Measurements from ENCODE around the gene NCKAP5.

NCKAP5 gene

DNA sequence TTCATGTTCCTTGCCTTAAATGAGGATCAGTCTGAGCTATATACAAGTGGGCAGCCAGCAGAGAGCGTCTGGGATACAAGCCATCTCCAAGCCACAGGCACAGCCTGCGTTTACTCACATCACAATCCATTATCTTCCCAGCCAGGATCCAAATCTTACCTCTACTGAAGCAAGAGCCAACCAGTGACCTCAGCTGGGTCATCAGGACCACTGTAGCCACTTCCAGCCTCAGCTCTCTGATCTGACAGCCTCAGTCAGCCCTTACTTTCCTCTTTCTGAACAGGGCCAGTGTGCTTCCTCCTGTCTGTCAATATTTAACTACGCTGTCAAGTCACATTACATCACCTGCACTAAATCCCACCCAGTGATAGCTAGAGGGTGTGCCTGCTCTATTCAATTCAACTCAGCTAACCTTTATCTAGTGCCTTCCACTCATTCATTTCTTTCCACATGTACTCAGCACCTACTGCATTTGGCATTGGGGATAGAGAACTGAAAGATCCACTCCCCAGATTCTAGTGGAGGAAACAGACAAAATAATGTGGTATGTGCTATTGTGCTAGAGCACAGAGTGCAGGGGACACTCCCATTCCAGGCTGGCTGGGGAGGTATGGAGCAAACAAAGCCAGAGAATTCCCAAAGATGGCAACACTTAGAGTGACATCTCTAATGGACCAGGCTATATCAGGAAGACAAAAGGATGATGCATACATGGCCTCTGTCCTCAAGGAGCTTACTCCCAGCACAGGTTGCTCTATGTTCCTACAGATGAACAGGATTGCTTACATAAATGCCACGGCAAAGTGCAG lies 146.5 kb downstream of the NCKAP5 start:
- no peak for DNase-seq (ENCODE audit: low spot score)

- DNase-seq (ENCODE audit: low spot score): no peak
Observed at GRCh38 chr2:133420788-133421187, 147.5 kb downstream of the NCKAP5 start.

DNA sequence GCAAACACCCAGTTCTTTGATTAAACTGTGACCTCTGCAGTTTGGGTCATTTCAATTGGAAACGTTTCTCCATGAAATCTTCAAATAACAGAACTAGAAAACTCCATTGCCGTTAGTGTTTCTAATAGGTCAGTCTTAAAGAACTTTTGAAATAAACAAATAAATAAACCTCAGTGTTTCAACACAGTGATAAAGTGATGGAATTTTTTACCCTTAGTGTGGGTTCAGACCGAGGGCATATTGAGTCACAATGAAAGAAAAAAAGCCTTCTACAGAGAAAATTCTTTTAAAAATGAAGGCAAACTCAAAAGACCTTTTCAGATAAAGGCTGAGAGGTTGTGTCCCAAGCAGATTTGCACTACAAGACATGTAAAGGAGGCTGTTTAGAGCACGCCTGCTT lies 149.6 kb downstream of the NCKAP5 start:
- DNase-seq (ENCODE audit: low spot score): no peak

GRCh38 chr2:133418021-133418420 lies 150.2 kb downstream of the NCKAP5 start:
- DNase-seq (ENCODE audit: low spot score): no peak

- DNase-seq (ENCODE audit: low spot score): no peak
Observed at GRCh38 chr2:133417415-133417814, 150.8 kb downstream of the NCKAP5 start.

DNA sequence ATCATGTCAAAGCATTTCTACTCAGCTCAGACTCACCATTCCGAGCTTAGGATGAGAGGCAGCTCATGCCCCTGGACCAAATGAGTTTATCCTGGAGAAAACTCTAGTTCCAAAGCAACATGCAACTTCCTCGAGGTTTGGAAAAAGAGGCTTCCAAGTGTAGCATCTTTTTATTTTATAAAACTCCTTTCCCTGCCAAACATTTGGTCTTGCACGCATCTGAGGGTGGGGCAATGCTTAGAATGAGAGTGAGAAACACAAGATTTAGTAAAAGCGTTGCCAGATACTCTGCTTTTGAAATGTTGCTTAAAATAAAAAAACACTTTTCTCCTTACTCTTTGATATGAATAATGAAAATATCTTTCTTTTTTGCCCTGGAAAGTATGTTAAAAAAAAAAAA lies 151.5 kb downstream of the NCKAP5 start:
- DNase-seq (ENCODE audit: low spot score): no peak

DNA sequence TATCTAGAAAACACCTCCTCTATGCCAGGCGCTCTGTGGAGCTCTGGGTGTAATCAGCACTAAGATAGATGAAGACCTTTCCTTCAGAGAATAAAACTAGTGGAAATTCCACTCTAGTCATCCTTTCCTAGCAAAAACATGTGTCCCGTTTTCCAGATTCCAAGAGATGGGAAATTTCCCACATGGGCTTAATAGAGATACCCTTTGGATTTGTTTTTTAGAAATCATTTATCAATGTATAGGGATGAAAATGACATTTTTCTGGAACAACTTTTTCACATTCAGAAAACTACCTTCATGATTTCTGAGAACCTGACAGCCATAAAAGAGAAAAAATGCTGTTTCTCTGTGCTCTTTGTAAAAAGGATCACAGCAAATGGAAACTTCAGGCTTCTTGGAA lies 152.1 kb downstream of the NCKAP5 start:
- DNase-seq (ENCODE audit: low spot score): no peak

DNA sequence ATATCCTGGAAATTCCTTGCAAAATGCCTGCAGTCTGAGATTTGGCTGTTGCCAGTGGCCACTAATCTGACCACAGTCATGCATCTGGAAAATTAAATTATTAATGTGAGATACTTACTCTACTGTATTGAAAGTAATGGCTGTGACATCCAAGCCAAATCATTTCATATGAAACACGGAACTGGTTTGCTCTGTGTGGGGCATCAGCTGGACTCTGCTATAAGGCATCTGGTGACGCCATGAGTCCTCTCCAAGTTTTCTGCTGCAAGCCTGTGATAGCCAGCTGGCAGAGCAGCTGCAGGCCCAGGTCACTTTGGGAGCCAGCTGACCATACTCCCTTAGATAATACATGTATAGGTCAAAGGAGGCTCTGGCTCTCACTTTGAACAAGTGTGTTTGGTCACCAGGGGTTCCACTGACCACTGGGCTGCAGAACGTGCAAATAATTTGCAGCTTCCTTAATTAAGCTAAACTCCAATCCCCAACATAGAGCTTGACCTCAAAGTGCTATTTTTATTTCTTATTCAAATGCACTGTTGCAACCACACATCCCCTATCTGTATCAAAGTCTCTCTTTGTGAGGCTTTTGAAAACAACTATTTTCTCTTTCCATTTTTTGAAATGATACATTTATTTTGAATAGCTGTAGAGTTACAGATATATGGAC lies 152.9 kb downstream of the NCKAP5 start:
- DNase-seq (ENCODE audit: low spot score): no peak

DNA sequence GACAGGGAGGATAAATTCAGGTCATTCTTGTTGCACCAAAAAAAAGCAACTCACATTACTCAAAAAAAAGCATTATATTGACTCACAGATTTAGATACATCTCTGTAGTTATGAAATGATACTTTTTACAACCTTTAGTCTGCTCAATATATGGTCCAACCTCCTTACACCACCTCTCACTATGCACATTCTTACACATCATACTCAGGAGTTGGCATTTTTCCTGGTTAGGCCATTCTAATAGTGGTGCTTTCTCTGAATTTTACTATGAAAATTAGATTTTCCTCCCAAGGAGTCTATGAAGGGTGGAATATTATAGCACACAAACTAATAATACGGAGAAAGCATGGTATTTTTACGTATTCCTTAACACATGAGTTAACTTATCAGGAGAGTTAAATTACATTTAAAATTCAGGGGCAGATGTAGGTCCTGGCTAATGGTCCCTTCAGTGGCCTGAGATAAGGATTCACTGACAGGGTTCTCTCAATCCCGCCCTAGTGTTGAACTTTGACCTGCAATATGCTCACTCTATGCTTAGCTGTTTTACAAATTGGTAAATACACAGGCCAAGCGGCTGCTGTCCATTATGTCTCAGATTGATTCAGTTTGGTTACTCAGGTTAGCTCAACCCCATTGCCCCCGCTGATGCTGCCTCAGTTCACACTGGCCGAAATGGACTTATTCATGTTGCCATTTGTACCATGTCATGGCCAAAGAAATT lies 153.6 kb downstream of the NCKAP5 start:
- no peak for DNase-seq (ENCODE audit: low spot score)

DNA sequence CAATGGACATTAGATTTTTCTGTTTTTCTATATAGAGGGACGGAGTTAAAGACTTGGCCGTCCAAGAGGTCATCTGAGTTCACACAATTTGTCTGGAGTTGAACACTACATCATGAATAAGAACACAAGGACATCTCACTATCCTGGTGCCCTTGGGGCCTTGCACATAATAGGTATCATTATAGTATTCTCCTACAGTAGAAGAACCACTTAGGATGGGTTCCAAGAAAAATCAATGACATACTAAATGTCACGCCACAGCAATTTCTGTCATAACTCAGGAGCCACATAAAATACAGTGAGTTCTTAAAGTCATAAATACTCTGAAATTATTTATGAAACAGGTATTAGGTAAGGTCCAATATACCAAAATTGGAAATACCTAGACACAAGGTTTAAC lies 154.4 kb downstream of the NCKAP5 start:
- DNase-seq (ENCODE audit: low spot score): no peak

DNA sequence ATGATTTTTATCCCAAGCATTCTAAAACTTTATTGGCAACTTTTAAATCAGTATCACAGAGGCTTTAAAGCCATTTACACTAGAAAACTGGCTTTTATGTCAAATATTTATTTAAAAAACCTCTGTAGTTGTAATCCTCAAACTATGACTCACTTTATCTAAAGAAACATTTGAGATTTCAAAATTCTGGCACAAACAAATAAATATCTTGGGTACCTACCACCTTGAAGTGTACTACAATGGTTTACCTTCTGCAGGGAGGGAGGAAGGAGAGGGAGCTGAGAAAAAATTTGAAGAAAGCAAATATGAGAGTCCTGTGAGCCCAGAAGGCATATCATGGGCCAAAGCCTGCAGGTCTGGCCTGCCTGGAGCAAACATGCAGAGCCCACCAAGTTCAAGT lies 155.6 kb downstream of the NCKAP5 start:
- DNase-seq (ENCODE audit: low spot score): no peak

DNA sequence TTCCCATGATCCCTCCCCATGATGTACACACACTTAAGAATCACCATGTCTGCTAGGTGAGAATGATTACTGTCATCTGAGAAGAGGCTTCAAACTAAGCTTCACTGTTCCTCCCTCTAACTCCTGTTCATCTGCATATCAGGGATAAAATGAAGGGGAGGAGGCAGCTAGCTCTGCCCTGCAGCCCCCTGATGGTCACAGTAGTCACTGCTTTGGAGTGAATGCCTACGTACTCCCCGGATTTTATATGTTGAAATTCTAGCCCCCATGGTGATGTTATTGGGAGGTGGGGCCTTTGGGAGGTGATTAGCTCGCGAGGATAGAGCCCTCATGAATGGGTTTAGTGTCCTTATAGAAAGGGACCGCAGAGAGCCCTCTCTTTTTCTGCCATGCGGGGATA lies 156.4 kb downstream of the NCKAP5 start:
- DNase-seq (ENCODE audit: low spot score): no peak

- no peak for DNase-seq (ENCODE audit: low spot score)
Observed at GRCh38 chr2:133411101-133411500, 157.2 kb downstream of the NCKAP5 start.

GRCh38 chr2:133409581-133410285 lies 158.5 kb downstream of the NCKAP5 start:
- DNase-seq (ENCODE audit: low spot score): no peak

DNA sequence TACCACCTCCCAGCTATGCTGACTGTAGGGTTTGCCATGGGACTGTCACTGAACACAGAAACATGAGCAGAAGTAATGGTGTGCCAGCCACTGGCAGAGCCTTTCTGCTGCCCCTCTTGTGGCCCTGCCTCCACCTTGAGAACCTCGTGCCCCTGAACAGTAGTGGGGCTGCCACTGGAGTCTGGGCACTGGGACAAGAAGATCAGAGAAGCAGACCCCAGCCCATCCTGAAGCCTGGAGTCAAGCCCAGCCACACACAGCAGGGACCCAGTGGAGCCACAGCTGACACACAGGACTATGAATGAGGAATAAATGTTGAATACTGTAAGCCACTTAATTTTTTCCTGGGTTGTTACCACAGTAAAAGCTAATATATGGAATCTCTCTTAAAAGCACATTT lies 159.6 kb downstream of the NCKAP5 start:
- no peak for DNase-seq (ENCODE audit: low spot score)

DNA sequence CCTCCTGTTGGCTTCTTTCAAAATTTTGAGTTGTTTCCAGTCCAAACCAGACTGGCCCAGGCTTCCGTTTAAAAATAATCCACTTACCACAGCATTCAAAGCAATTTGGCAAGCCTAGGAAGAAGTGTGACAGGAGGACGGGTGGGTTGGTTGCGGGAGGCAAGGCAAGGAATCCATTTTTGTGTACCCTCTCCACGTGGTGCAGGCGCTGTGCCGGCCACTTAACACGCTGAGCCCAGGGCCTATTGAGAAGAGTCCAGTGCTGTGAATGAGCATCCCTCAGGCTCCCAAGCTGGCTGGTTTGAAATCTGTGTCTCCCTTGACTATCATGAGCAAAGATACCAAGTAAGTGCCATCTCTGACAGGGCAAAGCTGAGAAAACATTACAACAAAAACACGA lies 160.9 kb downstream of the NCKAP5 start:
- no peak for DNase-seq (ENCODE audit: low spot score)

GRCh38 chr2:133405252-133405651 lies 163.0 kb downstream of the NCKAP5 start:
- no peak for DNase-seq (ENCODE audit: low spot score)

DNA sequence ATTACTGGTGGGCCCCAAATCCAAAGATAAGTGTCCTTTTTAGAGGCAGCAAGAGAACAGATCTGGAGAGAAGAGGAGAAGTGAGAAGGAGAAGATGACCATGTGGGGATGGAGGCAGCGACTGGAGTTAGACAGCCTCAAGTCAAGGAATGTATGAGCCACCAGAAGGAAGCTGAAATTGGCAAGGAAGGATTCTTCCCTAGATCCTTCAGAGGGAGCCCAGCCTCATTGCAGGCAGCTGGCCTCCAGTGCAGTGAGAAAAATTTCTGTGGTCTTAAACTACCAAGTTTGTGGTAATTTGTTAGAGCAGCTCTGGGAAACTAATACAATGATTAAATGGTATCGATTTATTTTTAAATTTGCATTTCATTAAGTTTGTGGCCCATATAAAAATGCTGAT lies 167.9 kb downstream of the NCKAP5 start:
- DNase-seq (ENCODE audit: low spot score): no peak

DNA sequence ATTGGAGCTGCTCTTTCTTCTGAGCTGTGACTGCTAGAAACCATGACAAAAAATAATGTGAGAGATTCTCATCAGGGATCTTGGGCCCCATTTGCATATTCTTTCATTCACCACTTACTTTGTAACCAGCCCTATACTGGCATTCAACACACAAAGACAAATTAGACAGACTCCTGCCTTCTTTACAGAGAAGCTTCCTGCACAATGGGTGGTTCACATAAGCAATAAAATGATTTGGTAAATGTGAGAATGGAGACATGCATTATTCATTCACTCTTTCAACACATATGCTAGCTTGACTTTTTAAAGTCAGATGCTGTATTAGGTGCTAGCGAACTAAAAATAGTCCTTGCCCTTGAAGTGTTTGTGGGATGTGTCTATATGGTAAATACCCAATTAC lies 174.4 kb downstream of the NCKAP5 start:
- no peak for DNase-seq (ENCODE audit: low spot score)

- no peak for DNase-seq (ENCODE audit: low spot score)
Observed at GRCh38 chr2:133390156-133390555, 178.1 kb downstream of the NCKAP5 start.

GRCh38 chr2:133389569-133389968 lies 178.7 kb downstream of the NCKAP5 start:
- no peak for DNase-seq (ENCODE audit: low spot score)

DNA sequence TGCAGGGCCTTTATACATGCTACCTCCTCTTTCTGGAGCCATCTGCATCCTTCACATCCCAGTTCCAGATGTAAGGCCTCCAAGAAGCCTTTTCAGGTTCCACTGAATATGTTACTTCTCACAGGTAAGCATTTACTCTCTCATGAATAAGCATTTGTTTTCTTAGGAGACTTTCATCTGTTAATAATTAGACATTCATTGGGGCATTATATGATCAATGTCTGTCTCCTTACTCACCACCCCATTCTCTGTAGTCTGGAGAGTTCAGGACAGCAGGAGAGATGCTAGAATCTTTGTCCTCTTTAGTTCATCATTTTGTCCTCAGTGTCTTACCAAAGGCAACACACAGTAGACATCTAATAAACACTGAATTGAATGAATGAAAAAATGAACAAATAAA lies 185.7 kb downstream of the NCKAP5 start:
- no peak for DNase-seq (ENCODE audit: low spot score)

DNA sequence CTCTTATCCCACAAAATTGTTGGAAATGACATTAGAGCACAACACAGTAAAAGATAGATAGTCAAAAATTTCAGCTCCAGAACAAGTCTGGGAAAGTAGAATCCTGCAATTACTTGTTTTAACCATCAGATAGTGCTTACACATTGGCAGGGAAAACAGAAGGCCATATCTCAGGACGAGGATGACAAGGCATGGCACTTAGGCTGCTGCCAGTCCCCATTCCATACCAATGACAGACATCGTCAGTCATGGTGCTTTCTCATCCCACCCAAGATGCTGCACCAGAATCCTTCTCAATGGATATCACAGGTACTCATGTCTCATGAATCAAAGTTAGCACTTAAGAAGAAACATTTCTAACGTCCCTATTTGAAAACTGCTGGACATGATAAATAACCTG lies 187.3 kb downstream of the NCKAP5 start:
- DNase-seq (ENCODE audit: low spot score): no peak

Data from hepatic stellate cell (primary cell).